Measurements from ENCODE around the gene LAD1. TPM values are rescaled to one million over a fixed set of nuclear protein-coding genes. Genes with fewer than 3 reads are reported as not detected.

The LAD1 gene, protein sequence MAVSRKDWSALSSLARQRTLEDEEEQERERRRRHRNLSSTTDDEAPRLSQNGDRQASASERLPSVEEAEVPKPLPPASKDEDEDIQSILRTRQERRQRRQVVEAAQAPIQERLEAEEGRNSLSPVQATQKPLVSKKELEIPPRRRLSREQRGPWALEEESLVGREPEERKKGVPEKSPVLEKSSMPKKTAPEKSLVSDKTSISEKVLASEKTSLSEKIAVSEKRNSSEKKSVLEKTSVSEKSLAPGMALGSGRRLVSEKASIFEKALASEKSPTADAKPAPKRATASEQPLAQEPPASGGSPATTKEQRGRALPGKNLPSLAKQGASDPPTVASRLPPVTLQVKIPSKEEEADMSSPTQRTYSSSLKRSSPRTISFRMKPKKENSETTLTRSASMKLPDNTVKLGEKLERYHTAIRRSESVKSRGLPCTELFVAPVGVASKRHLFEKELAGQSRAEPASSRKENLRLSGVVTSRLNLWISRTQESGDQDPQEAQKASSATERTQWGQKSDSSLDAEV
- 10 to 100 TPM in 2 of 3 donors, not detected in 1; 13.1 to 18.0 TPM for total RNA-seq

DNA sequence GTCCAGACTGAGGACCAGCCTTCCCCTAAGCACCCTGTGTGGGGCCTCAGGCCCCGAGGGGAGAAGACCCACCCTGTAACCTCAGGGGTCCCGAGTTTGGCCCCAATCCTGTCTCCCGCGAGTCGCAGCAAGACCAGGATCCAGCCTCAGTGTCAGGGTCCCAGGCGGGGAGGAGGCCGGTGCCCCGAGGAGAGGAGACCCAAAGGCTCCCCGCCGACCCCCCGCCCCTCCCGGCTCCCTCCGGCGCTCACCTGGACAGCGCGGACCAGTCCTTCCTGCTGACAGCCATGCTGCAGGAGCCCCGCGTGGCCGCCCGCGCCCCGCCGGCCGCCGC is at the start of gene LAD1:
TSS of gene LAD1 (minus strand) at position 307 of the 334 bp plus-strand sequence. CDS start at position 289, 18 bp downstream.
- Histone ChIP-seq H3K4me1 (peaks cover 0 to 4% of the 10 kb centered on the region in 2 donors), H3K36me3 (no peaks in the 10 kb centered on the region), H3K9me3 (no peaks in the 10 kb centered on the region), H3K27me3 (no peaks in the 10 kb centered on the region), H3K27ac (peak within 1 kb of the TSS; percentile 77 to 82), H3K4me3 (peak within 1 kb of the TSS in 2 of 3 donors; percentile 61 to 74)
- no peak for TF ChIP-seq POLR2A (IDR thresholded peaks at IDR 0.05)
- TF ChIP-seq, protein P1, sequence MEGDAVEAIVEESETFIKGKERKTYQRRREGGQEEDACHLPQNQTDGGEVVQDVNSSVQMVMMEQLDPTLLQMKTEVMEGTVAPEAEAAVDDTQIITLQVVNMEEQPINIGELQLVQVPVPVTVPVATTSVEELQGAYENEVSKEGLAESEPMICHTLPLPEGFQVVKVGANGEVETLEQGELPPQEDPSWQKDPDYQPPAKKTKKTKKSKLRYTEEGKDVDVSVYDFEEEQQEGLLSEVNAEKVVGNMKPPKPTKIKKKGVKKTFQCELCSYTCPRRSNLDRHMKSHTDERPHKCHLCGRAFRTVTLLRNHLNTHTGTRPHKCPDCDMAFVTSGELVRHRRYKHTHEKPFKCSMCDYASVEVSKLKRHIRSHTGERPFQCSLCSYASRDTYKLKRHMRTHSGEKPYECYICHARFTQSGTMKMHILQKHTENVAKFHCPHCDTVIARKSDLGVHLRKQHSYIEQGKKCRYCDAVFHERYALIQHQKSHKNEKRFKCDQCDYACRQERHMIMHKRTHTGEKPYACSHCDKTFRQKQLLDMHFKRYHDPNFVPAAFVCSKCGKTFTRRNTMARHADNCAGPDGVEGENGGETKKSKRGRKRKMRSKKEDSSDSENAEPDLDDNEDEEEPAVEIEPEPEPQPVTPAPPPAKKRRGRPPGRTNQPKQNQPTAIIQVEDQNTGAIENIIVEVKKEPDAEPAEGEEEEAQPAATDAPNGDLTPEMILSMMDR (IDR thresholded peaks at IDR 0.05): no peak
- no peak for TF ChIP-seq POLR2AphosphoS5 (IDR thresholded peaks at IDR 0.05)
- intact Hi-C loops (cut with DNase I; ENCODE audit: low total_unique reads): no loop called here
- DNase-seq (ENCODE audit: low spot score in 2 of 2): no peak

DNA sequence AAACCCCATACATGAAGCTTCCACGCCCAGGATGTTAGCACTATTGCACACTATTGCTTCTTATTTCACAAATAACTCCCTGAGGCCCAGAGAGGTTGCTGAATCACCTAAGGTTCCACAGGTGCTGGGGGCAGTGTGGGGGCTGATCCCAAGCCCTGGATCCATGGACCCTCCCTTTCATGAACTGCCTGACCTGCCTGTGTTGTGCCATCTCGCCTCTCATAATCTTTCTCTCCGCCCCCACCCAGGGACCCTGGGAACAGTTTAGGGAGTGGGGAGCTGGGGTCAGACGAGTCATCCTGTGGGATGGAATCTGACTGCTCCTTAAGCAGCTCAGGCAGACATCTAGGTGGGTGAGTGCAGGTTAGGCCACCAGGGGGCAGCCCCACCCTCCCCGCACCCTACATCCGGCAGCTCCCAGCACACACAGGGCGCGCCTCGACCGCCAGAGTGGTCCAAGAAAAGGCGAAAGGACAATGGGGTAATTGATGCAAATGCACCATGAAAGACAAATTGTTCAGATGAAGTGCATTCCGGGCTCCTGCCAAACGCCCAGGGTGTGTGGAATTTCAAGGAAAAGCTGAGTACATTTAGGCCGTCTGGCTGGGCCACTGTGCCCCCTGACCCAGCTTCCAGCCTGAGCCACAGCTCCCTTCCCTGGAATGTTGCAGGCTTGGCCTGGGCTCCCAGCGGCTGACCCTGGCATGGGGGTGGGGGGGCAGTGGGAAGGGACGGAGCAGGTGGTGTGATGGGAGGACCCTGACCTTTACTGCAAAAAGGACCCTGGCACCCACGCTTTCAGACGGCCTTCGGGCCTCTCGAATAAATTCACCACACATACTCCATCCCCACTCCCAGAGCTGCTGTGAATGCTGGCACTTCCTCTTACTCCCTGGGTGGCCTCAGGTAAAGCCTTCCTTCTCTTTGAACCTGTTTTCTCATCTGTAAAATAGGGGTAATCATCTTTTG is 49.1 kb upstream of the LAD1 start:
- Histone ChIP-seq H3K36me3 (no peaks in the 10 kb centered on the region), H3K4me1 (peaks cover 4 to 24% of the 10 kb centered on the region in 2 donors), H3K27ac (peak overlapping the region; percentile 71 to 76), H3K4me3 (peak overlapping the region in 1 of 3 donors; percentile 19), H3K27me3 (no peaks in the 10 kb centered on the region), H3K9me3 (no peaks in the 10 kb centered on the region)
- peak; percentile 81 to 91 for DNase-seq (ENCODE audit: low spot score in 2 of 2)
- no peak for TF ChIP-seq POLR2A (IDR thresholded peaks at IDR 0.05)
- TF ChIP-seq, protein P1 (IDR thresholded peaks at IDR 0.05): peak; percentile 74 to 92 (median 80)
- TF ChIP-seq POLR2AphosphoS5 (IDR thresholded peaks at IDR 0.05): peak; percentile 51 to 66 (median 63)
- intact Hi-C loops (cut with DNase I; ENCODE audit: low total_unique reads): no loop called here

DNA sequence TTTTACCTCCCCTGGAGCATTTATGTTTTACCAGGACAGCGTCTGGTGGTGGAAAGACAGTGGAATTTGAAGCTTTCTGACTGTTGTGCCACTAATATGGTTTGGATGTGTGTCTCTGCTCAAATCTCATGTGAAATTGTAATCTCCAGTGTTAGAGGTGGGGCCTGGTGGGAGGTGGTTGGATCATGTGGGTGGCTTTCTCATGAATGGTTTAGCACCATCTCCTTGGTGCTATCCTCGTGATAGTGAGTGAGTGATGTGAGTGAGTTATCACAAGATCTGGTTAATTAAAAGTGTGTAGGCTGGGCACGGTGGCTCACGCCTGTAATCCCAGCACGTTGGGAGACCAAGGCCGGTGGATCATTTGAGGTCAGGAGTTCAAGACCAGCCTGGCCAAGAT is 46.2 kb upstream of the LAD1 start:
- DNase-seq (ENCODE audit: low spot score in 2 of 2): no peak
- Histone ChIP-seq H3K4me3 (no peak overlapping the region), H3K36me3 (no peaks in the 10 kb centered on the region), H3K9me3 (no peaks in the 10 kb centered on the region), H3K4me1 (peaks cover 4 to 18% of the 10 kb centered on the region in 2 donors), H3K27ac (no peak overlapping the region), H3K27me3 (no peaks in the 10 kb centered on the region)
- intact Hi-C loops (cut with DNase I; ENCODE audit: low total_unique reads): no loop called here
- TF ChIP-seq, protein P1 (IDR thresholded peaks at IDR 0.05): no peak
- TF ChIP-seq POLR2A (IDR thresholded peaks at IDR 0.05): no peak
- no peak for TF ChIP-seq POLR2AphosphoS5 (IDR thresholded peaks at IDR 0.05)

DNA sequence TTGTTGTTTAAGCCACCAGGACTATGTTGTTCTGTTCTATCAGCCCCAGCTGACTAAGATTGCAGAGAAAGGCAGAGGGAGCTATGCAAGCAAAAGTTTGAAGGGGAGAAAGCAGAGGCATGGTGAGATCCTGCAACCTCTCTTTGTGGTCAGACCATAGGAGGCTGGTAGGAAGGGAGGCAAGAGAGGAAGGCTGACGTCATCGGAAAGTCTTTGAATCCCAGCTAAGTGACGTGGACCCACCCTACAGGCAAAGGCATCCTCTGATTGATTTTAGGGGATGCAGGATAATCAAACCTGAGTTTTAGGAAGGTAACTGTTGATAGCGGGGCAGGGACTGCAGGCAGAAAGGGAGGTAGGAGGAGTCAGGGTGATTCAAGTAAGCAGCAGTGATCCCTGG is 45.7 kb upstream of the LAD1 start:
- Histone ChIP-seq H3K4me3 (no peak overlapping the region), H3K9me3 (no peaks in the 10 kb centered on the region)
- DNase-seq (ENCODE audit: low spot score in 2 of 2): no peak

More for the DNA sequence above, 45.7 kb upstream of the LAD1 start:
- H3K27me3 ChIP-seq: no peaks in the 10 kb centered on the region
- TF ChIP-seq, protein P1 (IDR thresholded peaks at IDR 0.05): no peak
- TF ChIP-seq POLR2AphosphoS5 (IDR thresholded peaks at IDR 0.05): no peak
- no peak for TF ChIP-seq POLR2A (IDR thresholded peaks at IDR 0.05)
- intact Hi-C loops (cut with DNase I; ENCODE audit: low total_unique reads): no loop called here
- no peak overlapping the region for H3K27ac ChIP-seq
- H3K4me1 ChIP-seq: peaks cover 4 to 18% of the 10 kb centered on the region in 2 donors
- H3K36me3 ChIP-seq: no peaks in the 10 kb centered on the region

Data from breast epithelium (tissue), 4 donors.